NCI-H774 (cell line): ENCODE data around the gene CIBAR2.
"Not testable (repeated sequence)": the region's sequence is repeated elsewhere in the genome, so short reads cannot be mapped to it uniquely, and the experiment has no call there.

Source experiments
- DNase-seq: peaks from one replicate; lab custom pipeline; 2025; lab: John Stamatoyannopoulos, UW

CIBAR2 gene

DNA sequence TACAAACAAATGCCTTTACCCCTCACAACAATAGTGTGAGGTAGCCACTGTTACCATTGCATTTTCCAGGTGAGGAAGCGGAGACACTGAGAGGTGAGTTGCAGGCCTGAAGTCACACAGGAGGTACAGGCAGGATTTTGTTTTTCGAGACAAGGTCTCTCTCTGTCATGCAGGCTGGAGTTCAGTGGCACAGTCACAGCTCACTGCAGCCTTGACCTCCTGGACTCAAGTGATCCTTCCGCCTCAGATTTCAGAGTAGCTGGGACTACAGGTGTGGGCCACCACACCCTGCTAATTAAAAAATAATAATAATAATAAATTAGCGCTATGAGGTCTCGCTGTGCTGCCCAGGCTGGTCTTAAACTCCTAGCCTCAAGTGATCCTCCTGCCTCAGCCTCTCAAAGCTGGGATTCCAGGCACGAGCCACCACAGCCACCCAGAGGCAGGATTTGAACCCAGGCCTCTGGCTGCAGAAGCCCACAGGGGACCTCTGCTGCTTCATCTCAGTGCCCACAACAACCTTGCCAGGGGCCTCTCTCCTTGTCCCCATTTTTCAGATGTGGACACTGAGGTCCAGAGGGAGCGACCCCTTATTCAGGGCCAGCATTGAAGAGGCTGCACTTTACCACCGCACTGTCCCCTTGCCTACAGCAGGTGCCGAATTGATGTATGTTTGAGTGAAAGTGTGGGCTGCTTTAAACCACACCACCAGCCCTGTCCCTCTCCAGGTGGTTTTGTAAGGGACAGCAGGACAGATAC lies 16.0 kb upstream of the CIBAR2 start:
- no peak for DNase-seq

DNA sequence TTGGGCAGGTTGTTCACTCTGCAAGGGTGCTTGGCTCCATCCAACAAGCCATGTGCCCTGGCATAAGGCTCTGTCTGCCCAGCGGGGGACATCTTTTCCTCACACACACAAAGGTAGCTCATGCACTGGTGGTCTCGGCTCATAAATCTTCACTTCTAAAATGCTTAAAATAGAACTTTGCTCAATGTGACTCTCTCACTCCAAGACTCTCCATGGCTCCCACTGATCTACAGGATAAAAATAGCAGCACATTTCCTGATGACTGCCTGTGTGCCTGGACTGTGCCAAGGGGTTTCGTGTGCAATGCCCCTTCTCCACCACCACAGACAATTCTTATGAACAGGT lies 15.1 kb upstream of the CIBAR2 start:
- no peak for DNase-seq

DNA sequence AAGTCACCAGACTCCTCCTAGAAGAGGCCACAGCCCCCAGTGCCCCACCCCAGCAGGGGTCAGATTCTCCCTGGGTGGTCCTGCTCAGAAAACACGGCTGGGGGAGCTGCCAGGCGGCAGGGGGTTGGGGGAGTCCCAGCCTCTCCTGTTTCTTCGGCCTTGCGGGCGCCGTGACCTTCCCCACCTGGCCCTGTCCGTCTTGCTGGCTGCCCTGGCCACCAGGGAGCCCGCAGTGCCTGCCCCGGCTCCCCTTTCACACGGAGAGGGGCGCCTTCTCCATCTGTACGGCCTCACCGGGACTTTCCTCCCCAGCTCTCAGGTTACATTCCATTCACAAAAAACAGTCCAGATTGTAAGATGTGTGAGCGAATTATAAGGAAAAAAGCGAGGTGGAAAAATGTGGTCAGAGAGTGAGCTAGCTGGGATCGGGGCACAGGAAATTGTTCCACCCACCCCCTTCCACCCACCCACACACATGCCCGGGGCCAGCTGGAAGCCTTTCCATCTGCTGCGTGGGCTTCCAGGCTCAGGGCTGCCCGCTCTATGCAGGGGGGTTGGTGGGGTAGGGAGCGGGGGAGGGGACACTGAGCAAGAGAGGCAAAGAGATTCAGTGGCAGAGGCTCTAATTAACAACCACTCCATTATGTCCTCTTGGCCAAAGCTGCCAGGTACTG lies 14.6 kb upstream of the CIBAR2 start:
- DNase-seq, result no peak

DNA sequence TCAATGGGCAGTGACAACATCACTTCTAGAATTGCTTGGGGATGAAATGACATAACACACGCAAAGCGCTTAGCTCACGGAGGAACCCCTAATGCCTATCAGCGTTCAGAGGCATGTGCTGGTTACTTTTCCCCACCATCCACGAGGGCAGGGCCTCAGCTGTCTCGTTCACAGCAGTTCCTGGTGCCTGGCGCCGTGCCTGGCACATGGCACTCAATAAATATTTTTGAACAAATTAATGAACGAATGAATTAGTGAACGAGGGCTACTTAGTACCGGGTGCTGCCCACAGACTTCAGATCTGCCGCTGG lies 14.1 kb upstream of the CIBAR2 start:
- DNase-seq, result no peak

DNA sequence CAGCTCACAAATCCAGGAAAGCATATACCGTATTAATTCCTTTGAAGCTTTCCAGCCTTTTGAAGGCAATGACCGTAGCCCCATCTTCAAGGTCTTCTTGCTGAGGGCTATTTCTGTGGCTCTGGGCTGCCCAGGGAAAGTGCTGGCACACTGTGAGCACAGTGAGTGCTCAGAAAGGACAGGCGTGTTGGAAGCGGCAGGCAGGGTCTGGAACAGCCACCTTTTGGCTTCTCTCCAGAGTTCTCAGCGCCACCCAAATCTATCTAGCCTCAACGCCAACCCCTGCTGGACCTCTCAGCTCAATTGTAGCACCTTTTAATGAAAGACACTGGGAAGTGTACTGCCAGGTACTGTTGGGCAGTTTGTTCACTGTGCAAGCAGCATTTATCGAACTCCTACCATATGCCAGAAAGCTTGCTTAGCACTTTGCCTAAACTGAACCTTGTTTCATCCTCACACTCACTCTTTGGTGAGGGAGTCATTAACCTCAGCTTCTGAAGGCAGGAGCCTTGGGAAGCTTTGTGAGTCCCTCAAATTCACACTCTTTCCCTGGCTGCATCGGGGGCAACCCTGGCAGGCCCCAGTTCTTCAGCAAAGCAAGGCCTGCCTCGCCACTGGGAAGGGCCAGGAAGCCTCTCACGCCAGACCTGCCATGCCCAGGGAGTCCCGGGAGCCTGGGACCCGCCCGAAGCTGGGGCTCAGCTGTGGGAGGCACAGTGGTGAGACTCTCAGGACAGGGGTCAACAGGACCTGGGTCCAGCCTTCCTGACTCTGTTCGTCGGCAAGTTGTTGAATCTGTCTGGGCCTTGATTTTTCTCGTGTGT lies 13.5 kb upstream of the CIBAR2 start:
- no peak for DNase-seq

DNA sequence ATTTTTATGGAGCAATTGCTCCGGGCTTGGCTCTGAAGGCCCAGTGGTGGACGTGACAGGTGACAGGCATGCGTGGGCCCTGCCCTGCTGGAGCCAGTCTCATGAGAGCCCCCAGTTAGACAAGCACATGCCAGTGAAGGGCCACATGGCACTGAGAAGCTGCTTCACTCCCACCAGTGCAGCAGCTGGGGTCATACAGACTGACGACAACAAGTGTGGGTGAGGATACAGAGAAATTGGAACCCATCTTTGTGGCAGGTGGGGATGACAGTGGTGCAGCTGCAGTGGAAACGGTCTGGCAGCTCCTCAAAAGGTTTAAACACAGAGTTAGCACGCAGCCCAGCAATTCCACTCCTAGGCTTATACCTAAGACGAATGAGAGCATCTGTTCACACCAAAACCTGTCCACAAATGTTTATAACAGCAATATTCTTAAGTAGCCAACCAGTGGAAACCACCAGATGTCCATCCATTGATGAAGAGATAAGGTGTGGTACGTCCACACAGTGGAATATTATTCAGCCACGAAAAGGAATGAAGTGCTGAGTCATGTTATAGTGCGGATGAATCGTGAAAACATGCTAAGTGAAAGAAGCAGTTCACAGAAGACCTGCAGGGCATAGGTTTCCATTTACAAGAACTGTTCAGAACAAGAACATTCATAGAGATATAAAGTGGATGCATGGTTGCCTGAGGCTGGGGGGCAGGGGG lies 12.5 kb upstream of the CIBAR2 start:
- DNase-seq, result no peak

DNA sequence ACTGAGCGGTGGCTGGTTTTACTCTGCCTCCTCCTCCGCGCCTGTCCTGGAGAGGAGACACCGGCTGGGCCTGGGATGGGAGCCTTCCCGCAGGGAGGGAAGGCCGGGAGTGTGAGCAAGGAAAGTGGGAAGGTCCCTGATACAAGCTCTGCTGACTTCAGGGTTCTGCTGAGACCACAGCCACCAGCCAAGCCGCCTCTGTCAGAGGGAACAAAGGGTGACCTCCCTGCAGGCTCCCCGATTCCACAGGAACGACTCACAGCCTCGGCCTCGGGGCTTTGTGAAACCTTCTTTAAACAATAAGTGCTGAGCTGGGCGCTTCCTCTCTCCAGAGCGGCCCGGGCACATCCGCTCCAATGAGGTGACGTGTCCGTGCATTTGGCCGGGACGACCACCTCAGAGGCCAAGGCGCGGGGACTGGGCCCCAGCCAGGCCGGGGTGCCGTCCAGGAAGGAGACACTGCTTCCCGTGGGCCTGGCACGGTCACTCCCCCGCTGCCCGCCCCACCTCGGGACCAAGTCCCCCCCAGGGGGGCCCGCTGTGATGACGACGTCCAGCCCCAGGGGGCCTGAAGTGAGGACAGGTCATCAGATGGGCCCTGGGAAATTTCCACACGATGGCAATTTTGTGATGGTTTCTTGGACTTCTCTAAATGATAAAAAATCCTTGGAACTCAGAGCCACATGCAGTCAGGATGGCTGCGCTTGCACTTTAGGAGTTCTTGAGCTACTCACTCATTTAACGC lies 11.8 kb upstream of the CIBAR2 start:
- no peak for DNase-seq

DNA sequence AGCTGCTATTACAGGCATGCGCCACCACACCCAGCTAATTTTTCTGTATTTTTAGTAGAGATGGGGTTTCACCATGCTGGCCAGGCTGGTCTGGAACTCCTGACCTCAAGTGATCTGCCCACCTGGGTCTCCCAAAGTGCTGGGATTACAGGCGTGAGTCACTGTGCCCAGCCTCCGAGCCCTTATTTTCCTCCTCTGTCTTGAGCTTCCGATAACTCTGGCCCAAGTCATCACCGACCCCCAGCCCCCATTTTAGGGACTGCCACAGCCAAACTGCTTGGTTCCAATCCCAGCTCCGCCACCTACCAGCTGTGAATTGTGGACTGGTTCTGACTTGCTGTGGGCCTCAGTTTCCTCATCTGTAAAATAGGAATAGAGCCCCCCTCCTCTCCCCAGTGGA lies 11.2 kb upstream of the CIBAR2 start:
- DNase-seq, result not testable (repeated sequence)

DNA sequence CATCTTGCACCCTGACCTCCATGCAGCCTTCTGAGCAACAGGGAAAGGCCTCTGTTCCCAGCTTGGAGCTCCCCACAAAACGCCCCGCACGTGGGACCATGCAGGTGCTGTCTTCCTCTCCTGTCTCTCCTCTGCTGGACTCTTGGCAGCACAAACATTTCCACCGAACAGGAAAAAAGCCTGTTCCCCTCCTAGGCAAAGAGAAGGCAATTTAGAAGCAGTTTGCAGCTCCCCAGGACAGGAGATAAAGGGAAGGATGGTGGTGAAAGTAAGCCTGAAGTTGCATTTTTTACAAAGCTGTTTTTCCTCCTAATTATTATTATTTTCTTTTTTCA lies 7.7 kb upstream of the CIBAR2 start:
- DNase-seq, result no peak

DNA sequence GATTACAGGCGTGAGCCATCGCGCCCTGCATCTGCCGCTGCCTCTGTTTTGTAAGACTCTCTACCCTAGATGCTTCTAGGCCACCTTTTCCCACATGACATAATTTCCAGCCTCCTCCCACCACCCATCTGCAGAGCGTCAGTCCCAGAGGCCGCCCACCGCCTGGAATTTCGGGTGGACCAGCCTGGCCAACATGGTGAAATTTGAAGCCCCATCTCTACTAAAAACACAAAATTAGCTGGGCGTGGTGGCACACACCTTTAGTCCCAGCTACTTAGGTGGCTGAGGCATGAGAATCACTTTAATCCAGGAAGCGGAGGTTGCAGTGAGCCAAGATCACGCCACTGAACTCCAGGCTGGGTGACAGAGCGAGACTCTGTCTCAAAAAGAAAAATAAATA lies 5.1 kb upstream of the CIBAR2 start:
- no peak for DNase-seq

DNA sequence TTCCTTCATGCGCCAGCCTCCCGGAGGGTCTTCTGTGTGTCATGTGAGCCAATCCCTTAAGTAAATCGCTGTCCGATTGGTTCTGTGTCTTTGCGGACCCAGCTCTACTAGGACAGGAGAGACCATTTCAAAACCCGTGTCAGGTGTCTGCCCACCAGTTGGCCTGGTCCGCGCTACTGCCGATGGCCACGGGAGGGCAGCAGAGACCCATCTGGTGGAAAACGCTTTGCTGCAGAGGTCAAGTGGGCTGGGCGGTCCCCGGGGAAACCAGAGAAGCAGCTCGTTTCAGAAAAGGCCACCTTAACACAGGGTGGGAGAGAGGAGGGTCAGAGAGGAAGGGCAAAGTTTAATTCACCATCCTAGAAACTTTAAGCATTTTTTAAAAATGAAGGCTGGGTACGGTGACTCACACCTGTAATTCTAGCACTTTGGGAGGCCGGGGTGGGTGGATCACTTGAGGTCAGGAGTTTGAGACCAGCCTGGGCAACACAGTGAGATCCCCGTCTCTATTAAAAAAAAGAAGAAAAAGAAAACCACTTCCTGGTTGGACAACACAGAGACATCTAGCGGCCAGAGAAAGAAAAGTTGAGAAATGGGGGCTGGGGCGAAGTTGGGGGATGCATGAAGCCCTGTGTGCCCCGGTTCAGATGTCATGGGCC lies 2.8 kb upstream of the CIBAR2 start:
- DNase-seq, result peak; percentile 51

DNA sequence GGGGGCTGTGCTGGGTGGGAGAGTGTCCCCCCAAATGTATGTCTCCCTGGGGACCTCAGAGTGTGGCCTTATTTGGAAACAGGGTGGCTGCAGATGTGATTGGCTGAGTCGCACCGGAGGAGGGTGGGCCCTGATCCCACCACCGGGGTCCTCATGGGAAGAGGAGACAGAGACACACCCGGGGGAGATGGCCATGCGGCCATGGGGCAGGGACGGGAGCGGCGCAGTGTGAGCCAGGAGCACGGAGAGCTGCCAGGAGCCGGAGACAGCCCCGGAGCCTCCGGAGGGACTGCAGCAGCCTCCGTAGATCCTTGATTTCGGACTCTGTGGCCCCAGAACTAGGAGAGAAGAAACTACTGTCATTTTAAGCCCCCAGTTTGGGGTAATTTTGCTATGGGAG lies 1.6 kb upstream of the CIBAR2 start:
- no peak for DNase-seq

DNA sequence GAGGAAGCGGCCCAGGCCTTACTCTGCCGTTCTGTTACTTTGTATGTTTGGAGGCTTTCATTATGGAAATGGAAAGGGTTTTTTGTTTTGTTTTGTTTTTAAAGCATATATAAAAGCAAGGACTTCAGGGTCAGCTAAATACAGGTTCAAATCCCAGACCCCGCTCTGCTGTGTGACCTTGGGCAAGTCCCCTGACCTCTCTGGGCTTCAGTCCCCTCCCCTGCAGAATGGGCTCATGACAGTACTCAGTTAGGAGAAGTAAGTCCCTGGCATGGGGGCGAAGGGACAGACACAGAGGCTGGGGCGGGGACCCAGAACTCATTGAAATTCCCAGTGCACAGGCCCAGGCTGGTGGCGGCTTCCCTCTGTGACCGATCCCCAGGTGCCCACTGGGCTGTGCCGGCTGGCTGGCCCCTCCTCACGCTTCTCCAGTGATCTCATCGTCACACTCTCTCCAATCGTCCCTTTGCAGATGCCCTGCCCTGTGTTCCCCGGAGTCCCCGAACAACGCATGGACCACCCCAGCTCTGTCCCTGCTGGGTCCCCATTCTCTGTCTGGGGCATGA lies 979 bp upstream of the CIBAR2 start:
- DNase-seq, result no peak

DNA sequence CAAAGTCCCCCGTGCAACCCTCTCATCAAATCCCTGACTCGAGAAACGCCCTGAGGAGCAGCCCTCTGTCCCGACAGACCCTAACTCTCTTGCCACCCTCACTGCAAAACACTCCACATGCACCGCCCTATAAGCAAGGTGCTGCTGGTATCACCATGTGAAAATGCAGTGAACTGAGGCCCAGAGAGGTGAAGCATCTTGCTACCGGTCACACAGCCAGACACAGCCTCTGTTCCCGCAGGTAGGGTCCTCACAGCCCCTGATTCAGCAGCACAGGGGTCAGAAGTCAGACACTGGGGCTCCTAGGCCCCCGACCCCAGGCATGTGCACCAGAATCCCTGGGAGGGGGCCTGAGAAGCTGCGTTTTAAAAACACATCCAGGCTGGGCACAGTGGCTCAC lies 1.1 kb downstream of the CIBAR2 start:
- no peak for DNase-seq

DNA sequence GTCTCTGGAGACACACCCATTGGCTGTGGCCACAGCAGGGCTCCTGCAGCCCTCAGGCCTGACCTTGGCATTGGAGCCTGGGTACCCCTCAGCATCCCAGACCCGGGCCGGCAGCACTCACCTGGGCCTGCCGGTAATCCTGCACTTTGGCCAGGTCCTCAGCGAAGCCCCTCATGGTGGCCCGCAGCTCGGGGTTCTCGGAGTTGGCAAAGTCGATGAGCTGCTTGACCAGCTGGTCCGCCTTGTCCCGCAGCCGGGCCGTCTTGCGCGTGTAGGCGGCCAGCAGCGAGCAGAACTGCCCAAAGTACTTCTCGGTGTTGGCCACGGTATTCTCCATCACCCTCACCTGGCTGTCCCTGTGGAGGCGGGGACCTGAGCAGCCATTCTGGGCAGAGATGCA lies 2.2 kb downstream of the CIBAR2 start:
- no peak for DNase-seq

DNA sequence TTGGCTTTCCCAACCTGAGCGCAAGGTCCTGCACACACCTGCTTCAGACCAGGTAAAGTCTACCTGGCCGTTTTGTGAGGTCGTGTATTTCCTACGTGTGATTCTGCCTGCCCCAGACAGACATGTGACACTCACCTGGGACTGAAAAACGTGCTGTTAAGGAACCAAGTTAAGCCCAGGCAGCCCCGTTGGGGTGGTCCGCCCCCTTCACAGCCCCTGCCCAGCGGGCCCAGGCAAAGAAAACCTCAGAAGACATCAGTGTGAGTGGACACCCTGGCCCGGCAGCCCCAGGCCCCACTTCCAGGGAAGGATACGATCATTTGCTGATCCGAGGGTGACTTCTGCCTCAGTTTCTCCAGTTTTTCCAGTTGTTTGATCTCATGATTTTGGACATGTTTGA lies 4.7 kb downstream of the CIBAR2 start:
- DNase-seq, result no peak

DNA sequence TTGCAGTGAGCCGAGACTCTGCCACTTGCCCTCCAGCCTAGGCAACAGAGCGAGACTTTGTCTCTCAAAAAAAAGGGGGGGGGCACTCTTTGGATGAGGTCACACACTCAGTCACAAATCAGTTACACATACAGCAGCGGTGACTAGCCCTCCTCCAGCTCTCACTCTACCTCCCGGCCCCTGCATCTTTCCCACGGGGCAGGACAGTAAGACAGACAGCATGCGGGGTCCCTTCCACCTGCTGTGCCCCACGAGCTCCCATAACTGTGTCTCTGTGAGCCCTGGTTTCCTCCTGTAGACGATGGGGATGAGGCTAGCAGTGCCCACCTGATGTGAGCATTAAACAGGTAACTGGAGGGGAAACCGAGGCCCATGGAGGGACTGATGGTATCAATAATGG lies 5.2 kb downstream of the CIBAR2 start:
- no peak for DNase-seq

DNA sequence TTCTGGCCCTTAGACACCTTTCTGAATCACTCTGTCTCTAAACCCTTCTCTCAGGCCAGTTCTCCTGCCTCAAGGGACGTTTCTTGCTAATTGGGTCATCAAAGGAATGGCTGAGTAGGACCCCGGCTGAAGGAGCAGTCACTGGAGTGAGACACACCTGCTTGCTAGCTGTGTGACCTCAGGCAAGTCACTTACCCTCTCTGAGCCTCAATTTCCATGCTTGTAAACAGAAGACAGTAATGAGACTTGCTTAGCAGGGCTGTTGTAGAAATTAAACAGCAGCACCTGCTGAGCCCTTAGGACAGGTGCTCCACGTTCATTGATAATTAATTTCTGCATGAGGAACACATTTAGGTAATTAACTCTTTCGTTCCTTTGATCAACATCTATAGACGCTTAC lies 6.8 kb downstream of the CIBAR2 start:
- DNase-seq, result peak; percentile 75

DNA sequence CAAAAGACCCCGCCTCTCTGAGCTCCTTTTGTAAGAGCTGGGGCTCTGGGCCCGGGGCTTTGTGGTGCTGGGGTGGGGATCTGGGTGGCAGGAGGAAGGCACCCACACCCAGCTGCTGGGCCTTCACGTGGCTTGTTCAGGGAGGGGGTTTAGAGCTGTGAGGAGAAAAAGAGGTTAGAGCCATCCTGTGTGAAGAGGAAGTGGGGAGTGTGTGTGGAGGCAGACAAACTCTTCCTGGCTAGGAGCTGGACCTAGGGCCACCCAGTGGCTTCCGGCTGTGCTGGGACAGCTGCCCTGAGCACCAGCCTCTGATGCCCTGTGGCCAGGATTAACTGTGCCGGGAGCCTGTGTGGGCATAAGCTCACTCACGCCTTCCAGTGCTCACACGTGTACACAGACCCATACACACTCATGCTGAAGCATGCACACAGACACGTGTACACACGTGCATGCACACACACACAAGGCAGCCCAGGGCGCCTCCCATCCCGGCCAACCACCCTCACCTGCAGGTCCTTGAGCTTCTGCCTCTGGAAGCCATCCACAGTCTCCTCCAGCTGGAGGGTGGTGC lies 7.4 kb downstream of the CIBAR2 start:
- no peak for DNase-seq

DNA sequence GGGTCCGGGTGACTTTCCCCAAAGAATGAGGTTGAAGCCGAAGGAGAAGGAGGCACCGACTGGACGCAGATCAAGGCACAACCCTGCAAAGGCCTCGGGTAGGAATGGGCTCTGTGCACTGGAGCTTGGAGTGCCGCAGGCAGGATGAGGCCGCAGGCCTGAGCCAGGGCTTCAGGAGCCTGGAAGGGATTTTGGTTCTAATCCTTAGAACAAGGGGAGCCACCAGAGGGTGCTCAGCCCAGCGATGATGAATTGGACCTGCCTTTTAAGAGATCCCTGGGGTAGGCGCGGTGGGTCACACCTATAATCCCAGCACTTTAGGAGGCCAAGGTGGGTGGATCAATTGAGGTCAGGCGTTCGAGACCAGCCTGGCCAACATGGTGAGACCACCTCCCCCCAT lies 8.1 kb downstream of the CIBAR2 start:
- no peak for DNase-seq
